ENCODE measurements around the gene PPP6R2. TPM values are rescaled to one million over a fixed set of nuclear protein-coding genes. Genes with fewer than 3 reads are reported as not detected.
A peak's percentile ranks its signal among the peaks of the same experiment; 100 is the strongest.

The PPP6R2 gene
- total and polyA plus RNA-seq, 4 donors, result 35.2 to 70.0 (median 46.6) TPM

- peaks cover 0 to 13% (median 3%) of the 10 kb centered on the region in 4 donors for H3K36me3 ChIP-seq (ENCODE audit: control insufficient read depth in 4 of 4, insufficient read depth in 4 of 4, low read length in 4 of 4)
- no peak for TF ChIP-seq CTCF (IDR thresholded peaks at IDR 0.05; ENCODE audit: control extremely low read depth, extremely low read depth)
- DNase-seq (peak; percentile 90 to 95 (median 91)), ATAC-seq (ENCODE audit: insufficient read depth, low FRiP score) (peak; percentile 60)
- H3K9me3 ChIP-seq (ENCODE audit: control insufficient read depth in 4 of 4, insufficient read depth in 3 of 4, low read length in 3 of 4), result no peaks in the 10 kb centered on the region
- peak overlapping the region; percentile 59 to 75 for H3K9ac ChIP-seq (ENCODE audit: insufficient read depth in 1 of 2, low read length in 2 of 2)
- 4 to 9% methylated on average over 21 of the region's 21 CpGs for WGBS, 2 donors
- peak overlapping the region; percentile 62 for H3K4me3 ChIP-seq
- H3K4me1 ChIP-seq (ENCODE audit: control insufficient read depth in 5 of 5, insufficient read depth in 5 of 5, low read length in 5 of 5), result peaks cover 8 to 66% (median 55%) of the 10 kb centered on the region in 5 donors
- no peaks in the 10 kb centered on the region for H3K27me3 ChIP-seq (ENCODE audit: control insufficient read depth in 3 of 3, insufficient read depth in 3 of 3, low read length in 2 of 3)
- peak overlapping the region; percentile 88 to 94 for H3K27ac ChIP-seq (ENCODE audit: low read depth in 1 of 2, low read length in 1 of 2)
Observed at GRCh38 chr22:50305923-50306566, 37.1 kb upstream of the PPP6R2 start.

- H3K36me3 ChIP-seq (ENCODE audit: control insufficient read depth in 4 of 4, insufficient read depth in 4 of 4, low read length in 4 of 4), result peaks cover 0 to 13% (median 3%) of the 10 kb centered on the region in 4 donors
- H3K27ac ChIP-seq (ENCODE audit: low read depth in 1 of 2, low read length in 1 of 2), result peak within 1 kb of the TSS; percentile 88 to 94
- peak within 1 kb of the TSS; percentile 62 for H3K4me3 ChIP-seq
- H3K9me3 ChIP-seq (ENCODE audit: control insufficient read depth in 4 of 4, insufficient read depth in 3 of 4, low read length in 3 of 4), result no peaks in the 10 kb centered on the region
- peak; percentile 91 to 95 (median 92) for DNase-seq
- 0 to 1% methylated on average over 68 to 104 of the region's 105 CpGs for WGBS, 2 donors
- peak within 1 kb of the TSS in 1 of 2 donors; percentile 37 for H3K9ac ChIP-seq (ENCODE audit: insufficient read depth in 1 of 2, low read length in 2 of 2)
- peaks cover 3 to 56% (median 47%) of the 10 kb centered on the region in 5 donors for H3K4me1 ChIP-seq (ENCODE audit: control insufficient read depth in 5 of 5, insufficient read depth in 5 of 5, low read length in 5 of 5)
- H3K27me3 ChIP-seq (ENCODE audit: control insufficient read depth in 3 of 3, insufficient read depth in 3 of 3, low read length in 2 of 3), result no peaks in the 10 kb centered on the region
- ATAC-seq (ENCODE audit: insufficient read depth, low FRiP score), result peak; percentile 42
- no peak for TF ChIP-seq CTCF (IDR thresholded peaks at IDR 0.05; ENCODE audit: control extremely low read depth, extremely low read depth)
Observed at GRCh38 chr22:50306753-50307749, 36.1 kb upstream of the PPP6R2 start, which contains the start of gene PLXNB2. Gene PLXNB2 (minus strand): TSS chr22:50307646. CDS start chr22:50290584, 17,062 bp downstream.

- peaks cover 0 to 46% (median 37%) of the 10 kb centered on the region in 5 donors for H3K4me1 ChIP-seq (ENCODE audit: control insufficient read depth in 5 of 5, insufficient read depth in 5 of 5, low read length in 5 of 5)
- no peaks in the 10 kb centered on the region for H3K27me3 ChIP-seq (ENCODE audit: control insufficient read depth in 3 of 3, insufficient read depth in 3 of 3, low read length in 2 of 3)
- H3K9me3 ChIP-seq (ENCODE audit: control insufficient read depth in 4 of 4, insufficient read depth in 3 of 4, low read length in 3 of 4), result no peaks in the 10 kb centered on the region
- H3K36me3 ChIP-seq (ENCODE audit: control insufficient read depth in 4 of 4, insufficient read depth in 4 of 4, low read length in 4 of 4), result peaks cover 0 to 6% (median 2%) of the 10 kb centered on the region in 4 donors
- DNase-seq (peak in 2 of 3 donors; percentile 39 to 58), ATAC-seq (ENCODE audit: insufficient read depth, low FRiP score) (no peak)
- 27 to 29% methylated on average over 19 of the region's 19 CpGs for WGBS, 2 donors
- H3K4me3 ChIP-seq, result no peak overlapping the region
- H3K9ac ChIP-seq (ENCODE audit: insufficient read depth in 1 of 2, low read length in 2 of 2), result no peak overlapping the region
- TF ChIP-seq CTCF (IDR thresholded peaks at IDR 0.05; ENCODE audit: control extremely low read depth, extremely low read depth), result no peak
- peak overlapping the region; percentile 62 to 71 for H3K27ac ChIP-seq (ENCODE audit: low read depth in 1 of 2, low read length in 1 of 2)
Observed at GRCh38 chr22:50307890-50308596, 35.1 kb upstream of the PPP6R2 start.
